ENCODE data around the gene TBC1D22A.

The TBC1D22A gene

DNA sequence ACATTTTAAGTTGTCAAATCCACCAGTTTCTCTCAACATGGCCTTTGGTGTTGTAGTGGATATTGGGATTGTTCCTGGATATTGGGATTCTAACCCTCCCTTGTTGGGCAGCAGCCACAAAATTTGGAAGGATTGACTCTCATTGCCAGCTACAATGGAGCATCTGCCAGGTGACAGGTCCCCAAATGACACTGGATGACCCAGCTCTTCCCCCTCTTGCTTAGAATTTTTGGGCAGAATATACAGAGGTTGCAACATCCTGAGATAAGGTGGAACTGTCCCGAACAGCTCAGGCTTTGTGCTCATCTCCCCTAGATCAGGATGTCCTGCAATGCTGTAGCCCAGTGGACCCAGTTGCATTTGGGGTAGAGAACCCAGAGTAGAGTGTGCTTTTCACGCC is 5.3 kb upstream of the TBC1D22A start:
- DNase-seq (ENCODE audit: low read depth in 2 of 2), result no peak
- no peak overlapping the region for H3K4me3 ChIP-seq (replicated peaks in 1 of 2; ENCODE audit: low read depth in 2 of 2, low read length in 2 of 2)
- TF ChIP-seq, protein P1, sequence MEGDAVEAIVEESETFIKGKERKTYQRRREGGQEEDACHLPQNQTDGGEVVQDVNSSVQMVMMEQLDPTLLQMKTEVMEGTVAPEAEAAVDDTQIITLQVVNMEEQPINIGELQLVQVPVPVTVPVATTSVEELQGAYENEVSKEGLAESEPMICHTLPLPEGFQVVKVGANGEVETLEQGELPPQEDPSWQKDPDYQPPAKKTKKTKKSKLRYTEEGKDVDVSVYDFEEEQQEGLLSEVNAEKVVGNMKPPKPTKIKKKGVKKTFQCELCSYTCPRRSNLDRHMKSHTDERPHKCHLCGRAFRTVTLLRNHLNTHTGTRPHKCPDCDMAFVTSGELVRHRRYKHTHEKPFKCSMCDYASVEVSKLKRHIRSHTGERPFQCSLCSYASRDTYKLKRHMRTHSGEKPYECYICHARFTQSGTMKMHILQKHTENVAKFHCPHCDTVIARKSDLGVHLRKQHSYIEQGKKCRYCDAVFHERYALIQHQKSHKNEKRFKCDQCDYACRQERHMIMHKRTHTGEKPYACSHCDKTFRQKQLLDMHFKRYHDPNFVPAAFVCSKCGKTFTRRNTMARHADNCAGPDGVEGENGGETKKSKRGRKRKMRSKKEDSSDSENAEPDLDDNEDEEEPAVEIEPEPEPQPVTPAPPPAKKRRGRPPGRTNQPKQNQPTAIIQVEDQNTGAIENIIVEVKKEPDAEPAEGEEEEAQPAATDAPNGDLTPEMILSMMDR (IDR thresholded peaks at IDR 0.05; ENCODE audit: low read depth, low read length), result no peak

DNA sequence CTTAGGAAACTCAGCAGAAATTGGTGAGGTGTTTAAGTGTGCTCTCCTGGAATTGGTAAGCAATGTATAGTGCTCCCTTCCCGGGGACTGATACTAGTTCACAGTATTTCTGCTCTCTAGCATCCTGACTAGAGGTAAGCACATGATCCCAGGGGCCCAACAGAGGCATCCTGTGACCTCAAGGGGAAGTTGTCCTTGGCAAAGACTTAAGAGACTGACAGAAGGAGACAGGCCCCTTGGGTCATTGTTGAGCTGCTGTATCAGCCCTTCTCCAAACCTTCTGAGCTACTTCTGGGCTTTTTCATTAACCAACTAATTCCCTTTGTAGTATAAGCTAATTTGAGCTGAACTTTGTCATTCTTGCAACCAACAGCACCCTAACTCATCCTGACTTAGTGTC is 4.3 kb upstream of the TBC1D22A start:
- TF ChIP-seq, protein P1 (IDR thresholded peaks at IDR 0.05; ENCODE audit: low read depth, low read length), result no peak
- no peak for DNase-seq (ENCODE audit: low read depth in 2 of 2)

DNA sequence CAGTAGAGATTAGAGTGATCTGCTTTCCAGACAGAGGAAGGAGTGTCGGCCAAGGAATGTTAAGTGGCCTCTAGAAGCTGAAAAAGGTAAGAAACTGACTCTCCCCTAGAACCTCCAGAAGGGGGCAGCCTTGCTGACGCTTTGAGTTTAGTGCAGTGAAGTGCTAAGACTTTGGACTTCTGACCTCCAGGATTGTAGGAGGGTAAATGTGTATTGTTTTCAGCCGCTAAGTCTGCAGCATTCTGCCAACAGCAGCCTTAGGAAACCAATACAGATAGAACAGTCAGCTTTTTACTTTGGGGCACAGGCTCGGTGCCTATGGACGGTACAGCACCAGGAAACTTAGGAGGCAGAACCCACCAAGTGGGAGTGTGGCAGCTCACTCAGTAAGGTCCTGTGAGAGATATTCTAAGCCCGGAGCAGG is 3.6 kb upstream of the TBC1D22A start:
- no peak overlapping the region for H3K4me3 ChIP-seq (replicated peaks in 1 of 2; ENCODE audit: low read depth in 2 of 2, low read length in 2 of 2)
- TF ChIP-seq, protein P1 (IDR thresholded peaks at IDR 0.05; ENCODE audit: low read depth, low read length), result peak; percentile 84
- peak; percentile 81 to 82 for DNase-seq (ENCODE audit: low read depth in 2 of 2)

More for the DNA sequence above, 4.3 kb upstream of the TBC1D22A start:
- H3K4me3 ChIP-seq (replicated peaks in 1 of 2; ENCODE audit: low read depth in 2 of 2, low read length in 2 of 2), result no peak overlapping the region

DNA sequence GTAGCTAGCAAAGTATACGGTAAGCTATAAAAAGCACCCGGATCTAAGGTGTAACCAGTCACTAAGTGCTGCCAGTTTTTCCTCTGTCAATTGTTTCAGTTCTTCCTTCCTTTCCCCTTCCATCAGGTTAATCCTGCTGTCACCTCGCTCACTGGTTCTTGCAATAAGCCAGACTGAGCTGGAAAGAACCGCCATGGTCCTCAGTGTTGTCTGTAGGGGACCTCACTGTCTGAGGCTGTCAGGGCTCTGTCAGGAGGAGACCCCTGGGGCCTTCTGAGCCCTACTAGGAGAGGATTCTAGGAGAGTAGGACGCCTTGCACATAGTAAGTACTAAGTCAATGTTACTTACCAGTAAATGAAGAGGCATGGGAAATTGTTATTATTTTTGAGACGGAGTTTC is 1.4 kb upstream of the TBC1D22A start:
- TF ChIP-seq, protein P1 (IDR thresholded peaks at IDR 0.05; ENCODE audit: low read depth, low read length), result no peak
- peak overlapping the region in 1 of 2 donors; percentile 100 for H3K4me3 ChIP-seq (replicated peaks in 1 of 2; ENCODE audit: low read depth in 2 of 2, low read length in 2 of 2)

DNA sequence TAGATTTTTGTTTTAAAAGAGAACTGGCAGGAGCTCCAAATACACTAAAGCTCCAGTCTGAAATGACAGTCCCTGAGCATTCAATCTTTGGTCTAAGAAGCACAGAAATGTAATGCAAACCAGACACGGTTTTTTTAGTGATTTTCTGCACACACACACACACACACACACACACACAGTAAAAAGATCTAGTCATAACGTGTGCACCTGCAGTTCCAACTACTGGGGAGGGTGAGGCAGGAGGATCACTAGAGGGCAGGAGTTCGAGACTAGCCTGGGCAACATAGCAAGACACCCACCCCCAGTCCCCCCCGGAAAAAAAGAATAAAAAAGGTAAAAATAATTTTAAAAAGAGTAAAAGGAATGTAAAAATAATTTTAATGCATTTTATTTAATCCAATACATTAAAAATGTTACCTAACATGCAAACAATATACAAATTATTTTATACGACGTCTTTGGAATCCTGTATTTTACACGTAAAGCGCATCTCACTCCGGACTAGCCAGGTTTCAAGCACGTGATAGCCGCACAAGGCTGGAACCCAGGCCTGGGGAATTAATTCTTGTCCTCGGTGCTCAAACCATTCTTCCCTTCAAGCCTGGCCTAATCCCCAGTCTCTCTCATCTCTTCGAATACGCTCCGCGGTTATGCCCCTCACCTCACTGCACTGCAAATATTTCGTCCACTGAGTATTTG is 762 bp upstream of the TBC1D22A start:
- TF ChIP-seq, protein P1 (IDR thresholded peaks at IDR 0.05; ENCODE audit: low read depth, low read length), result no peak
- DNase-seq (ENCODE audit: low read depth in 2 of 2), result no peak
- H3K4me3 ChIP-seq (replicated peaks in 1 of 2; ENCODE audit: low read depth in 2 of 2, low read length in 2 of 2), result peak overlapping the region; percentile 100

More for the DNA sequence above, 1.4 kb upstream of the TBC1D22A start:
- DNase-seq (ENCODE audit: low read depth in 2 of 2), result no peak

DNA sequence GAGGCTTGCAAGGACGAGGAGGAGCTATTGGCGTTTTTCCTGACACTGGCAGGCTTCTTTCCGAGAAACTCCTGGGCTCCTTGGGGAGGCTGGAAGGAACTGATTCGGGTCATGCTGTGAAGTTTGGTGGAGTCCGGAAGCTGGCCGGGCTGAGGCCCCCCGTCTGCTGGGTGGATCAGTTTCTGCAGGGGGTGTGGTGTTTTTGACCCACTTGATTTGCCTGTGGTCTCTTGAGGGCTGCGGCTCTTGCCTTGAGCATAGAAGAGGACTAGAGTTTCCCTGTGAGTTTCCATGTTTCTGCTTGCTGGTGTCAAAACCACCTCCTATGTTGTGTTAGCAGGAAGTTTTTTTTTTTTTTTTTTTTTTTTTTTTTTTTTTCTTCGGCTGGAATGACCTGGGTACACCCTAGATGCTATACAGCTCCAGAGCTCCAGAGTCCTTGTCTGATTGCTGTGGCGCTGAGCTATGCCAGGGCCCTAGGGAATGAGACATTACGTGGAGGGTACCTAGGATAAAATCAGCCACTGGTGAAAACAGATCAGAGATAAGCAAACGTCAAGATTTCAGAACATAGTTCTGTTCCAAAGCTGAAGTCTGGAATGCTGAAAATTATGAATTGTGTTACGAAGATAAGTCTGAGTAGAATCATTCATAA is 728 bp downstream of the TBC1D22A start:
- DNase-seq (ENCODE audit: low read depth in 2 of 2), result peak; percentile 23 to 76
- peak overlapping the region; percentile 100 for H3K4me3 ChIP-seq (replicated peaks in 1 of 2; ENCODE audit: low read depth in 2 of 2, low read length in 2 of 2)
- TF ChIP-seq, protein P1 (IDR thresholded peaks at IDR 0.05; ENCODE audit: low read depth, low read length), result no peak
